HEK293 (cell line): ENCODE measurements around the gene CYP27B1.

Source experiments
- BCL11B ChIP-seq: fragments of 450-650 bp; formaldehyde crosslinking; IDR thresholded peaks from 2 replicates; pipeline ENCODE4 v1.5.1; 2016; ENCODE audit warnings: low read depth, missing biosample characterization, missing genetic modification characterization
- FEZF1 ChIP-seq: fragments of 450-650 bp; formaldehyde crosslinking; IDR thresholded peaks from 2 replicates; pipeline ENCODE4 v1.5.1; 2016; ENCODE audit warnings: missing biosample characterization, missing genetic modification characterization
- GLI4 ChIP-seq: fragments of 450-650 bp; formaldehyde crosslinking; IDR thresholded peaks from 2 replicates; pipeline ENCODE4 v1.5.1; 2016; ENCODE audit warnings: missing biosample characterization, missing genetic modification characterization
- GLIS1 ChIP-seq: fragments of 450-650 bp; formaldehyde crosslinking; IDR thresholded peaks from 2 replicates; pipeline ENCODE4 v1.5.1; 2016; ENCODE audit warnings: missing biosample characterization, missing genetic modification characterization
- HOXA7 ChIP-seq: sonication (generic); formaldehyde crosslinking; IDR thresholded peaks from 2 replicates; pipeline ENCODE4 v1.8.1; 2022; ENCODE audit warnings: missing genetic modification reagents, borderline replicate concordance
- KLF16 ChIP-seq: fragments of 450-650 bp; formaldehyde crosslinking; IDR thresholded peaks from 2 replicates; pipeline ENCODE4 v1.5.1; 2017; ENCODE audit warnings: missing biosample characterization, missing genetic modification characterization
- KLF9 ChIP-seq: fragments of 450-650 bp; formaldehyde crosslinking; IDR thresholded peaks from 2 replicates; pipeline ENCODE4 v1.5.1; 2016; ENCODE audit warnings: missing biosample characterization, missing genetic modification characterization, low read depth
- MYNN ChIP-seq: fragments of 450-650 bp; formaldehyde crosslinking; IDR thresholded peaks from 2 replicates; pipeline ENCODE4 v1.5.1; 2016; ENCODE audit warnings: missing biosample characterization, missing genetic modification characterization, borderline replicate concordance
- MZF1 ChIP-seq: fragments of 450-650 bp; formaldehyde crosslinking; IDR thresholded peaks from 2 replicates; pipeline ENCODE4 v1.5.1; 2017; ENCODE audit warnings: missing biosample characterization, missing genetic modification characterization, borderline replicate concordance
- OVOL3 ChIP-seq: fragments of 450-650 bp; formaldehyde crosslinking; IDR thresholded peaks from 2 replicates; pipeline ENCODE4 v1.5.1; 2016; ENCODE audit warnings: missing biosample characterization, missing genetic modification characterization
- SETDB1 ChIP-seq: IDR thresholded peaks from one replicate; pipeline ENCODE4 v1.6.1; 2017; ENCODE audit warnings: mild to moderate bottlenecking, low read length, moderate library complexity, mixed read lengths; ENCODE audit not compliant: insufficient read length
- SP2 ChIP-seq: fragments of 450-650 bp; formaldehyde crosslinking; IDR thresholded peaks from 2 replicates; pipeline ENCODE4 v1.5.1; 2016; ENCODE audit warnings: missing biosample characterization, missing genetic modification characterization
- ZBTB1 ChIP-seq: fragments of 450-650 bp; formaldehyde crosslinking; IDR thresholded peaks from 2 replicates; pipeline ENCODE4 v1.5.1; 2016; ENCODE audit warnings: missing biosample characterization, missing genetic modification characterization
- ZNF133 ChIP-seq: fragments of 450-650 bp; formaldehyde crosslinking; IDR thresholded peaks from 2 replicates; pipeline ENCODE4 v1.5.1; 2016; ENCODE audit warnings: missing biosample characterization, missing genetic modification characterization
- ZNF146 ChIP-seq: fragments of 450-650 bp; formaldehyde crosslinking; IDR thresholded peaks from 2 replicates; pipeline ENCODE4 v1.5.1; 2016; ENCODE audit warnings: missing biosample characterization, missing genetic modification characterization
- ZNF157 ChIP-seq: fragments of 450-650 bp; formaldehyde crosslinking; IDR thresholded peaks from 2 replicates; pipeline ENCODE4 v1.5.1; 2016; ENCODE audit warnings: missing biosample characterization, missing genetic modification characterization
- ZNF174 ChIP-seq: fragments of 450-650 bp; formaldehyde crosslinking; IDR thresholded peaks from 2 replicates; pipeline ENCODE4 v1.5.0; 2017; ENCODE audit warnings: missing biosample characterization, mild to moderate bottlenecking, missing genetic modification characterization
- ZNF202 ChIP-seq: fragments of 450-650 bp; formaldehyde crosslinking; IDR thresholded peaks from 2 replicates; pipeline ENCODE4 v1.5.1; 2016; ENCODE audit warnings: missing biosample characterization, missing genetic modification characterization, borderline replicate concordance
- ZNF24 ChIP-seq: fragments of 450-650 bp; formaldehyde crosslinking; IDR thresholded peaks from 2 replicates; pipeline ENCODE4 v1.5.1; 2016; ENCODE audit warnings: missing biosample characterization, missing genetic modification characterization
- ZNF426 ChIP-seq: fragments of 450-650 bp; formaldehyde crosslinking; IDR thresholded peaks from 2 replicates; pipeline ENCODE4 v1.5.1; 2017; ENCODE audit warnings: missing biosample characterization, missing genetic modification characterization, mild to moderate bottlenecking, inconsistent platforms, moderate library complexity
- ZNF561 ChIP-seq: fragments of 450-650 bp; IDR thresholded peaks from 2 replicates; pipeline ENCODE4 v1.5.1; 2018; ENCODE audit warnings: missing biosample characterization, missing genetic modification characterization, borderline replicate concordance
- ZNF629 ChIP-seq: fragments of 450-650 bp; formaldehyde crosslinking; IDR thresholded peaks from 2 replicates; pipeline ENCODE4 v1.5.1; 2017; ENCODE audit warnings: missing biosample characterization, missing genetic modification characterization
- ZNF660 ChIP-seq: fragments of 450-650 bp; IDR thresholded peaks from 2 replicates; pipeline ENCODE4 v1.5.1; 2018; ENCODE audit warnings: missing biosample characterization, mild to moderate bottlenecking, missing genetic modification characterization
- ZNF677 ChIP-seq: fragments of 450-650 bp; IDR thresholded peaks from 2 replicates; pipeline ENCODE4 v1.5.0; 2018; ENCODE audit warnings: missing biosample characterization, mild to moderate bottlenecking, missing genetic modification characterization, moderate library complexity
- ZNF747 ChIP-seq: fragments of 450-650 bp; formaldehyde crosslinking; IDR thresholded peaks from 2 replicates; pipeline ENCODE4 v1.5.1; 2016; ENCODE audit warnings: missing biosample characterization, missing genetic modification characterization
- ZNF830 ChIP-seq: fragments of 450-650 bp; IDR thresholded peaks from 2 replicates; pipeline ENCODE4 v1.5.0; 2018; ENCODE audit warnings: missing biosample characterization, missing genetic modification characterization, low read depth, mild to moderate bottlenecking, moderate library complexity
- ZSCAN30 ChIP-seq: fragments of 450-650 bp; IDR thresholded peaks from 2 replicates; pipeline ENCODE4 v1.5.1; 2018; ENCODE audit warnings: missing biosample characterization, mild to moderate bottlenecking, missing genetic modification characterization, moderate library complexity
- ZXDB ChIP-seq: fragments of 450-650 bp; formaldehyde crosslinking; IDR thresholded peaks from 2 replicates; pipeline ENCODE4 v1.5.1; 2016; ENCODE audit warnings: missing biosample characterization, missing genetic modification characterization
- TF ChIP-seq, protein P1 (sequence below): fragments of 450-650 bp; formaldehyde crosslinking; conservative IDR thresholded peaks from 2 replicates; pipeline ENCODE4 v1.5.1; 2016; ENCODE audit warnings: low read depth, missing biosample characterization, missing genetic modification characterization
- TF ChIP-seq, protein P2 (sequence below): fragments of 450-650 bp; formaldehyde crosslinking; IDR thresholded peaks from 2 replicates; pipeline ENCODE4 v1.5.1; 2016; ENCODE audit warnings: missing biosample characterization, missing genetic modification characterization
- TF ChIP-seq, protein P3 (sequence below): fragments of 450-650 bp; formaldehyde crosslinking; IDR thresholded peaks from 2 replicates; pipeline ENCODE4 v1.5.1; 2016; ENCODE audit warnings: missing biosample characterization, missing genetic modification characterization
- TF ChIP-seq, protein P4 (sequence below): fragments of 450-650 bp; formaldehyde crosslinking; IDR thresholded peaks from 2 replicates; pipeline ENCODE4 v1.5.1; 2017; ENCODE audit warnings: missing biosample characterization, missing genetic modification characterization

The CYP27B1 gene

DNA sequence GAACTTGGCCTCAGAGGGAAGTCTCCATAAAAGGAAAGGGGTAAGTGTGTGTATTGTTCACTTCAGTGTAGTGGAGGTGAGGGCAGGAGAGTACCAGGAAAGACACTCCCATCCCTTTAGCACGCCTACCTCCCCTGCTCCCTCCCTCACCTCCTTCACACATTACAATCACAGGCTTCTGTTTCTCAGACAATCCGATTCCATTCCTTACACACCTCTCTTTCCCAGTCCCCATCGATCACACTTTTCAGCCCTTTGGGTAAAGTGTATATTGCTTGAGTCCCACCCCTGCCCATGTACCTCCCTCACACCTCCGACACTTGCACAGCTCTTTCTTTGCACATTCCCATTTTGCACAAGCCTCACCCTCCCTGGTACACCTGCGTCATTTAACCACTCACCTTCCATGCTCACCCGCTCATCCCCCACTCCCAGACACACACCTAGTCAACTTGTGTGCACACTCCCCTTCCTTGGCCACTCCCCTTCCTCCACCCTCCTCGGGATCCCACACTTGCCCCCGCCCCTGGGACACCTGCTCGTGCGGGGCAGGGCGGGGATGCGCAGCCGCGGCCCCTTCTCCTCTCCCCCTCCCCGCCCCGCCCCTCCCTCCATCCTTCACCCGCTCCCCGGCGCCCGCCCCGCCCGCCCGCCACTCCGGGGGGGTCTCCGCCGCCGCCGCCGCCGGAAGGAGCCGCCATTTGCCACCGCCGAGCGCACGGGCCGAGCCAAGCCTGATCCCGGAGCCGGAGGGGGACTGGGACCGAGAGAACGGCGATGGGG lies 12.3 kb downstream of the CYP27B1 start, which contains the start of gene MARCHF9 (continued):
- TF ChIP-seq, protein P1, sequence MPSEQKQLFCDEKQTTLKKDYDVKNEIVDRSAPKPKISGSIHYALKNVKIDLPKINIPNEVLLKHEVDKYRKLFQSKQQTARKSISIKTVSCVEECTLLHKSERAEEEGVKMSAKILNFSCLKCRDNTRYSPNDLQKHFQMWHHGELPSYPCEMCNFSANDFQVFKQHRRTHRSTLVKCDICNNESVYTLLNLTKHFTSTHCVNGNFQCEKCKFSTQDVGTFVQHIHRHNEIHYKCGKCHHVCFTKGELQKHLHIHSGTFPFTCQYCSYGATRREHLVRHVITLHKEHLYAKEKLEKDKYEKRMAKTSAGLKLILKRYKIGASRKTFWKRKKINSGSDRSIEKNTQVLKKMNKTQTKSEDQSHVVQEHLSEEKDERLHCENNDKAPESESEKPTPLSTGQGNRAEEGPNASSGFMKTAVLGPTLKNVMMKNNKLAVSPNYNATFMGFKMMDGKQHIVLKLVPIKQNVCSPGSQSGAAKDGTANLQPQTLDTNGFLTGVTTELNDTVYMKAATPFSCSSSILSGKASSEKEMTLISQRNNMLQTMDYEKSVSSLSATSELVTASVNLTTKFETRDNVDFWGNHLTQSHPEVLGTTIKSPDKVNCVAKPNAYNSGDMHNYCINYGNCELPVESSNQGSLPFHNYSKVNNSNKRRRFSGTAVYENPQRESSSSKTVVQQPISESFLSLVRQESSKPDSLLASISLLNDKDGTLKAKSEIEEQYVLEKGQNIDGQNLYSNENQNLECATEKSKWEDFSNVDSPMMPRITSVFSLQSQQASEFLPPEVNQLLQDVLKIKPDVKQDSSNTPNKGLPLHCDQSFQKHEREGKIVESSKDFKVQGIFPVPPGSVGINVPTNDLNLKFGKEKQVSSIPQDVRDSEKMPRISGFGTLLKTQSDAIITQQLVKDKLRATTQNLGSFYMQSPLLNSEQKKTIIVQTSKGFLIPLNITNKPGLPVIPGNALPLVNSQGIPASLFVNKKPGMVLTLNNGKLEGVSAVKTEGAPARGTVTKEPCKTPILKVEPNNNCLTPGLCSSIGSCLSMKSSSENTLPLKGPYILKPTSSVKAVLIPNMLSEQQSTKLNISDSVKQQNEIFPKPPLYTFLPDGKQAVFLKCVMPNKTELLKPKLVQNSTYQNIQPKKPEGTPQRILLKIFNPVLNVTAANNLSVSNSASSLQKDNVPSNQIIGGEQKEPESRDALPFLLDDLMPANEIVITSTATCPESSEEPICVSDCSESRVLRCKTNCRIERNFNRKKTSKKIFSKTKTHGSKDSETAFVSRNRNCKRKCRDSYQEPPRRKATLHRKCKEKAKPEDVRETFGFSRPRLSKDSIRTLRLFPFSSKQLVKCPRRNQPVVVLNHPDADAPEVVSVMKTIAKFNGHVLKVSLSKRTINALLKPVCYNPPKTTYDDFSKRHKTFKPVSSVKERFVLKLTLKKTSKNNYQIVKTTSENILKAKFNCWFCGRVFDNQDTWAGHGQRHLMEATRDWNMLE (tag by site-specific recombination), result no peak
- TF ChIP-seq ZSCAN30 (tag by site-specific recombination), result no peak
- no peak for TF ChIP-seq ZNF677
- TF ChIP-seq BCL11B (tag by site-specific recombination), result no peak; the same call in 1 of the 2 replicates
- TF ChIP-seq ZNF561 (tag by site-specific recombination), result no peak
- TF ChIP-seq FEZF1 (tag by site-specific recombination), result peak; percentile 36; the same call in 1 of the 2 replicates
- TF ChIP-seq, protein P2, sequence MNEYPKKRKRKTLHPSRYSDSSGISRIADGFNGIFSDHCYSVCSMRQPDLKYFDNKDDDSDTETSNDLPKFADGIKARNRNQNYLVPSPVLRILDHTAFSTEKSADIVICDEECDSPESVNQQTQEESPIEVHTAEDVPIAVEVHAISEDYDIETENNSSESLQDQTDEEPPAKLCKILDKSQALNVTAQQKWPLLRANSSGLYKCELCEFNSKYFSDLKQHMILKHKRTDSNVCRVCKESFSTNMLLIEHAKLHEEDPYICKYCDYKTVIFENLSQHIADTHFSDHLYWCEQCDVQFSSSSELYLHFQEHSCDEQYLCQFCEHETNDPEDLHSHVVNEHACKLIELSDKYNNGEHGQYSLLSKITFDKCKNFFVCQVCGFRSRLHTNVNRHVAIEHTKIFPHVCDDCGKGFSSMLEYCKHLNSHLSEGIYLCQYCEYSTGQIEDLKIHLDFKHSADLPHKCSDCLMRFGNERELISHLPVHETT (tag by site-specific recombination), result no peak
- no peak; the same call in 1 of the 2 replicates for TF ChIP-seq KLF16 (tag by site-specific recombination)
- 0 out of 2 replicates have a peak, but pooled peaks have one; percentile 35 for TF ChIP-seq ZBTB1 (tag by site-specific recombination)
- no peak for TF ChIP-seq ZNF747 (tag by site-specific recombination)
- TF ChIP-seq ZNF426, result no peak
- no peak for TF ChIP-seq OVOL3 (tag by site-specific recombination)
- TF ChIP-seq GLI4 (tag by site-specific recombination), result no peak
- TF ChIP-seq SETDB1, result no peak
- TF ChIP-seq SP2 (tag by site-specific recombination), result peak; percentile 91
- no peak for TF ChIP-seq ZNF830 (tag by site-specific recombination)
- TF ChIP-seq, protein P3, sequence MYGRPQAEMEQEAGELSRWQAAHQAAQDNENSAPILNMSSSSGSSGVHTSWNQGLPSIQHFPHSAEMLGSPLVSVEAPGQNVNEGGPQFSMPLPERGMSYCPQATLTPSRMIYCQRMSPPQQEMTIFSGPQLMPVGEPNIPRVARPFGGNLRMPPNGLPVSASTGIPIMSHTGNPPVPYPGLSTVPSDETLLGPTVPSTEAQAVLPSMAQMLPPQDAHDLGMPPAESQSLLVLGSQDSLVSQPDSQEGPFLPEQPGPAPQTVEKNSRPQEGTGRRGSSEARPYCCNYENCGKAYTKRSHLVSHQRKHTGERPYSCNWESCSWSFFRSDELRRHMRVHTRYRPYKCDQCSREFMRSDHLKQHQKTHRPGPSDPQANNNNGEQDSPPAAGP (tag by site-specific recombination), result peak; percentile 97
- TF ChIP-seq ZNF660 (tag by site-specific recombination), result no peak
- TF ChIP-seq ZNF174 (tag by site-specific recombination), result no peak
- no peak for TF ChIP-seq ZNF157 (tag by site-specific recombination)
- no peak for TF ChIP-seq HOXA7 (CRISPR knock-in tag)
- TF ChIP-seq MZF1 (tag by site-specific recombination), result no peak
- no peak for TF ChIP-seq MYNN (tag by site-specific recombination)
- TF ChIP-seq ZXDB (tag by site-specific recombination), result peak; percentile 93
- peak; percentile 88 for TF ChIP-seq KLF9 (tag by site-specific recombination)
- TF ChIP-seq ZNF202 (tag by site-specific recombination), result no peak
- no peak for TF ChIP-seq ZNF133 (tag by site-specific recombination)
- TF ChIP-seq GLIS1 (tag by site-specific recombination), result peak; percentile 36
- no peak for TF ChIP-seq ZNF146
- TF ChIP-seq ZNF24 (tag by site-specific recombination), result 0 out of 2 replicates have a peak, but pooled peaks have one; percentile 54
- TF ChIP-seq, protein P4, sequence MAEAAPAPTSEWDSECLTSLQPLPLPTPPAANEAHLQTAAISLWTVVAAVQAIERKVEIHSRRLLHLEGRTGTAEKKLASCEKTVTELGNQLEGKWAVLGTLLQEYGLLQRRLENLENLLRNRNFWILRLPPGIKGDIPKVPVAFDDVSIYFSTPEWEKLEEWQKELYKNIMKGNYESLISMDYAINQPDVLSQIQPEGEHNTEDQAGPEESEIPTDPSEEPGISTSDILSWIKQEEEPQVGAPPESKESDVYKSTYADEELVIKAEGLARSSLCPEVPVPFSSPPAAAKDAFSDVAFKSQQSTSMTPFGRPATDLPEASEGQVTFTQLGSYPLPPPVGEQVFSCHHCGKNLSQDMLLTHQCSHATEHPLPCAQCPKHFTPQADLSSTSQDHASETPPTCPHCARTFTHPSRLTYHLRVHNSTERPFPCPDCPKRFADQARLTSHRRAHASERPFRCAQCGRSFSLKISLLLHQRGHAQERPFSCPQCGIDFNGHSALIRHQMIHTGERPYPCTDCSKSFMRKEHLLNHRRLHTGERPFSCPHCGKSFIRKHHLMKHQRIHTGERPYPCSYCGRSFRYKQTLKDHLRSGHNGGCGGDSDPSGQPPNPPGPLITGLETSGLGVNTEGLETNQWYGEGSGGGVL (tag by site-specific recombination), result peak; percentile 89
- TF ChIP-seq ZNF629 (tag by site-specific recombination), result no peak; the same call in 1 of the 2 replicates
